ENCODE results near the gene TMEM178A. TPM values are rescaled to one million over a fixed set of nuclear protein-coding genes. Genes with fewer than 3 reads are reported as not detected.

Gene TMEM178A
- total and polyA plus RNA-seq, 2 of the 8 experiments (the other 6 are each of a cell fraction or from before 2014, with no cell fraction given), result 11.2 to 14.9 TPM

- no peak overlapping the region for H3K56ac ChIP-seq (replicated peaks; ENCODE audit: insufficient read length, low read depth, low read length)
- H4K5ac ChIP-seq (ENCODE audit: insufficient read length, low read depth, low read length), result no peak overlapping the region
- no peak overlapping the region for H4K8ac ChIP-seq (ENCODE audit: extremely low read depth, insufficient read depth, low read length)
- no peak overlapping the region for H2BK12ac ChIP-seq (ENCODE audit: low read depth, low read length)
- H2AK5ac ChIP-seq (ENCODE audit: low read depth, low read length), result no peak overlapping the region
- no peak overlapping the region for H3K4me2 ChIP-seq (ENCODE audit: insufficient read depth in 1 of 2, low read depth in 2 of 2, low read length in 2 of 2)
- H3K23ac ChIP-seq (ENCODE audit: insufficient read length), result no peak overlapping the region
- no peak overlapping the region for H2BK120ac ChIP-seq (replicated peaks; ENCODE audit: low read depth, low read length)
- H3K14ac ChIP-seq (ENCODE audit: insufficient read length), result no peak overlapping the region
- ChIA-PET POLR2A (ENCODE audit: partially characterized antibody) (interaction anchor here (1.2 to 1.4 kb wide), 2 partner anchors 8 to 22 kb away, joined by 3 read pairs; no protein-coding TSS in a partner anchor), CTCF (ENCODE audit: partially characterized antibody) (interaction anchor here (0.7 to 2.4 kb wide), 4 partner anchors 21 to 140 kb away, joined by 3 to 7 read pairs (median 3); no protein-coding TSS in a partner anchor)
- H3K9ac ChIP-seq (replicated peaks in 1 of 4; ENCODE audit: extremely low read depth in 1 of 4, low read depth in 3 of 4, low read length in 3 of 4), result no peak overlapping the region
- peaks cover 3% of the 10 kb centered on the region; the same call in 1 of the 2 replicates for H3K23me2 ChIP-seq (ENCODE audit: low read depth, low read length)
- peaks cover 0 to 12% (median 9%) of the 10 kb centered on the region in 4 experiments; a peak in 5 of 7 replicates for H3K27me3 ChIP-seq (replicated peaks in 1 of 4; ENCODE audit: control insufficient read depth in 3 of 4, extremely low read depth in 1 of 4, insufficient read depth in 3 of 4, low read length in 3 of 4)
- no peak overlapping the region for H2AFZ ChIP-seq (ENCODE audit: low read length)
- H2BK20ac ChIP-seq (ENCODE audit: low read length), result no peak overlapping the region
- H3K27ac ChIP-seq (ENCODE audit: low read depth, low read length), result no peak overlapping the region
- H2BK15ac ChIP-seq (ENCODE audit: low read length), result no peak overlapping the region
- H4K91ac ChIP-seq (replicated peaks; ENCODE audit: insufficient read length, low read length), result no peak overlapping the region
- FAIRE-seq (no peak), DNase-seq (ENCODE audit: low read depth in 1 of 2, low spot score in 2 of 2) (no peak)
- H3K18ac ChIP-seq (ENCODE audit: extremely low read depth, low read length), result no peak overlapping the region
- 91% methylated on average over 4 of the region's 4 CpGs; no CpG with 5 or more reads in 1 of the 2 experiments for WGBS, 2 experiments (ENCODE audit: extremely low coverage in 1 of 2, insufficient coverage in 1 of 2, insufficient read length in 1 of 2, insufficient replicate concordance in 2 of 2, low coverage in 1 of 2, low lambda C conversion rate in 2 of 2, missing lambda C conversion rate in 1 of 2)
- peaks cover 0 to 2% (median 1%) of the 10 kb centered on the region in 4 experiments; a peak in 2 of 7 replicates for H3K4me1 ChIP-seq (replicated peaks in 1 of 4; ENCODE audit: control insufficient read depth in 3 of 4, insufficient read depth in 4 of 4, low read length in 3 of 4)
- no peak overlapping the region for H3K4me3 ChIP-seq (ENCODE audit: extremely low read depth in 1 of 4, insufficient read depth in 2 of 4, low read depth in 3 of 4, low read length in 4 of 4)
- no peaks in the 10 kb centered on the region for H3K9me3 ChIP-seq (ENCODE audit: insufficient read depth in 2 of 2, low read depth in 1 of 2, low read length in 1 of 2)
- H2BK5ac ChIP-seq (ENCODE audit: low read depth, low read length), result no peak overlapping the region
- no peaks in the 10 kb centered on the region; the same call in 1 of the 2 replicates for H3K79me1 ChIP-seq (ENCODE audit: low read depth, low read length)
- H3K4ac ChIP-seq (replicated peaks; ENCODE audit: insufficient read length, low read depth, low read length), result no peak overlapping the region
- no peaks in the 10 kb centered on the region for H3K36me3 ChIP-seq (ENCODE audit: control insufficient read depth in 2 of 4, insufficient read depth in 4 of 4, low read length in 3 of 4)
- H4K20me1 ChIP-seq (replicated peaks in 1 of 2; ENCODE audit: control insufficient read depth in 1 of 2, insufficient read depth in 2 of 2, low read length in 2 of 2), result no peaks in the 10 kb centered on the region
- no peaks in the 10 kb centered on the region for H3K79me2 ChIP-seq (ENCODE audit: control insufficient read depth in 1 of 2, insufficient read depth in 2 of 2, low read length in 2 of 2)
- TF ChIP-seq BRCA1 (IDR thresholded peaks at IDR 0.05; ENCODE audit: low read depth, low read length) (no peak), MAX (IDR thresholded peaks at IDR 0.05) (no peak), YY1 (IDR thresholded peaks at IDR 0.05; ENCODE audit: low read depth, low read length) (no peak), JUND (IDR thresholded peaks at IDR 0.05; ENCODE audit: low read length) (no peak), SRF (IDR thresholded peaks at IDR 0.05; ENCODE audit: low read depth, low read length) (no peak), RXRA (IDR thresholded peaks at IDR 0.05; ENCODE audit: insufficient read depth, low read depth, low read length) (no peak), CTCF (IDR thresholded peaks at IDR 0.05; ENCODE audit: control extremely low read depth in 1 of 3, insufficient read depth in 1 of 3, low read depth in 1 of 3, low read length in 3 of 3) (no peak), CEBPB (IDR thresholded peaks at IDR 0.05; ENCODE audit: low read depth, low read length) (no peak), CHD2 (IDR thresholded peaks at IDR 0.05; ENCODE audit: low read length) (no peak), HDAC2 (IDR thresholded peaks at IDR 0.05; ENCODE audit: borderline replicate concordance in 1 of 2, low read depth in 2 of 2, low read length in 2 of 2) (no peak)
Measured at GRCh38 chr2:39671604-39672003, 5.9 kb downstream of the TMEM178A start.

Data from H1 (cell line).